ENCODE results near the gene PIP5KL1. TPM values are rescaled to one million over a fixed set of nuclear protein-coding genes. Genes with fewer than 3 reads are reported as not detected.

The PIP5KL1 gene
- total and polyA plus RNA-seq, 2 donors (not counting 3 experiments of a cell fraction or from before 2014, with no cell fraction given) = 1.5 to 2.9 TPM

GRCh38 chr9:127925959-127926905, 4.3 kb downstream of the PIP5KL1 start:
- H2AFZ ChIP-seq (ENCODE audit: low read depth, low read length) = no peak overlapping the region
- BruUV-seq (replicated peaks) = no TSS peak
- DNase-seq (ENCODE audit: low read depth, low spot score) (no peak), FAIRE-seq (no peak)
- TF ChIP-seq MAX (IDR thresholded peaks at IDR 0.05; ENCODE audit: insufficient read depth, insufficient read length) (no peak), POLR2AphosphoS5 (IDR thresholded peaks at IDR 0.05; ENCODE audit: insufficient read depth, low read depth, low read length) (no peak), JUN (IDR thresholded peaks at IDR 0.05; ENCODE audit: borderline replicate concordance, insufficient read depth, insufficient read length, low read depth) (no peak), MYC (IDR thresholded peaks at IDR 0.05; ENCODE audit: low read depth, low read length) (no peak), POLR2A (IDR thresholded peaks at IDR 0.05; ENCODE audit: low read depth, low read length) (no peak), EZH2 (IDR thresholded peaks at IDR 0.05; ENCODE audit: borderline replicate concordance, low read depth, low read length, severe bottlenecking) (no peak), FOS (IDR thresholded peaks at IDR 0.05; ENCODE audit: borderline replicate concordance, insufficient read depth, low read length) (no peak), GATA2 (IDR thresholded peaks at IDR 0.05; ENCODE audit: insufficient read depth, insufficient read length, low read depth, low read length) (no peak), CTCF (IDR thresholded peaks at IDR 0.05; ENCODE audit: extremely low read depth in 1 of 2, insufficient read depth in 1 of 2, low read depth in 1 of 2, low read length in 2 of 2) (no peak)
- H3K27ac ChIP-seq (ENCODE audit: insufficient read depth, low read depth, low read length) = no peak overlapping the region
- peaks cover 14% of the 10 kb centered on the region for H3K4me1 ChIP-seq (ENCODE audit: control insufficient read depth, extremely low read depth, insufficient read depth, low read length)
- intact Hi-C loops (cut with micrococcal nuclease) = no loop called here
- H3K36me3 ChIP-seq (ENCODE audit: control insufficient read depth in 2 of 2, extremely low read depth in 1 of 2, insufficient read depth in 2 of 2, low read length in 2 of 2) = no peaks in the 10 kb centered on the region
- H3K9ac ChIP-seq (replicated peaks; ENCODE audit: extremely low read depth, insufficient read depth, low read length) = no peak overlapping the region
- H3K27me3 ChIP-seq (ENCODE audit: control insufficient read depth in 2 of 2, insufficient read depth in 2 of 2, low read length in 2 of 2) = peaks cover 3 to 6% of the 10 kb centered on the region in 2 experiments
- no peaks in the 10 kb centered on the region for H4K20me1 ChIP-seq (replicated peaks; ENCODE audit: control insufficient read depth, extremely low read depth, insufficient read depth, low read length)
- no peaks in the 10 kb centered on the region for H3K9me3 ChIP-seq (replicated peaks; ENCODE audit: control insufficient read depth, insufficient read depth, low read length)
- no peak overlapping the region for H3K4me3 ChIP-seq (replicated peaks in 1 of 3; ENCODE audit: insufficient read depth in 1 of 3, low read depth in 1 of 3, low read length in 3 of 3)
- dilution Hi-C loops (cut with MboI; ENCODE audit: extremely low pct_ligation_motif_present, low sequenced_read_pairs) = no loop called here
- no peaks in the 10 kb centered on the region for H3K79me2 ChIP-seq (ENCODE audit: control insufficient read depth, insufficient read depth, low read length)
- CTCF ChIA-PET = interaction anchor here (0.6 to 1.2 kb wide), 4 partner anchors 13 to 174 kb away, joined by 3 to 5 read pairs (median 3); no protein-coding TSS in a partner anchor
- no peak overlapping the region for H3K4me2 ChIP-seq (ENCODE audit: insufficient read depth, low read length)
- POLR2A ChIA-PET = interaction anchor here (0.7 kb wide), 1 partner anchor 381 kb away, joined by 3 read pairs; no protein-coding TSS in a partner anchor
- H3K9me1 ChIP-seq (replicated peaks; ENCODE audit: control insufficient read depth, extremely low read depth, insufficient read depth, low read length) = no peaks in the 10 kb centered on the region

Measured in endothelial cell of umbilical vein (primary cell).